ENCODE data around the gene EEA1. TPM values are rescaled to one million over a fixed set of nuclear protein-coding genes. Genes with fewer than 3 reads are reported as not detected.

The EEA1 gene
- total RNA-seq, 1 experiment from 2014 or later, result 14.9 TPM

- H2BK120ac ChIP-seq (ENCODE audit: low read depth, low read length, poor library complexity, severe bottlenecking), result no peak overlapping the region
- no peak overlapping the region for H3K56ac ChIP-seq (ENCODE audit: insufficient read length, low read depth, low read length)
- no peak overlapping the region for H3K14ac ChIP-seq (ENCODE audit: insufficient read depth, low read length)
- no peak overlapping the region for H2BK15ac ChIP-seq (ENCODE audit: low read depth, low read length)
- no peak overlapping the region for H3K4me2 ChIP-seq (ENCODE audit: insufficient read depth, insufficient read length, low read length)
- no CpG with 5 or more reads among the region's 4 CpGs for WGBS (ENCODE audit: extremely low coverage, insufficient read length, low lambda C conversion rate)
- H2BK20ac ChIP-seq (ENCODE audit: low read depth, low read length, poor library complexity, severe bottlenecking), result no peak overlapping the region
- no peak overlapping the region for H3K4me3 Mint-ChIP-seq
- no peak for DNase-seq
- H3K9ac ChIP-seq (ENCODE audit: extremely low read depth, insufficient read length, low read length), result no peak overlapping the region
- H3K27ac ChIP-seq (ENCODE audit: insufficient read length, low read depth, low read length), result no peak overlapping the region
- no peak overlapping the region for H2BK12ac ChIP-seq (ENCODE audit: insufficient read length, low read depth, low read length)
- H3K4ac ChIP-seq (ENCODE audit: low read depth, low read length), result no peak overlapping the region
- H2AFZ ChIP-seq (ENCODE audit: low read length), result no peak overlapping the region
- TF ChIP-seq CTCF (conservative IDR thresholded peaks at IDR 0.05), result no peak
- no peak overlapping the region for H4K91ac ChIP-seq (ENCODE audit: insufficient read length, low read depth, low read length)
- no peak overlapping the region for H2BK5ac ChIP-seq (ENCODE audit: insufficient read length, low read length)
- H3K36me3 Mint-ChIP-seq (ENCODE audit: insufficient read depth in 1 of 3, low read depth in 3 of 3), result no peaks in the 10 kb centered on the region
- H3K79me1 ChIP-seq (ENCODE audit: insufficient read depth, low read depth, low read length, poor library complexity, severe bottlenecking), result no peaks in the 10 kb centered on the region
- H3K9me3 Mint-ChIP-seq, result no peaks in the 10 kb centered on the region
- no peak overlapping the region for H4K8ac ChIP-seq (replicated peaks; ENCODE audit: insufficient read length, low read depth, low read length)
- no peak overlapping the region for H3K27ac Mint-ChIP-seq
- no peaks in the 10 kb centered on the region for H3K27me3 ChIP-seq (ENCODE audit: insufficient read depth, low read length)
- no peaks in the 10 kb centered on the region for H3K4me1 ChIP-seq (ENCODE audit: insufficient read depth, low read length)
- H3K23ac ChIP-seq (ENCODE audit: insufficient read length, low read depth, low read length), result no peak overlapping the region
- H4K20me1 ChIP-seq (ENCODE audit: control insufficient read depth, insufficient read depth, insufficient read length), result no peaks in the 10 kb centered on the region
- no peaks in the 10 kb centered on the region for H3K27me3 Mint-ChIP-seq (ENCODE audit: low read depth)
- H4K5ac ChIP-seq (ENCODE audit: insufficient read length, low read depth, low read length), result no peak overlapping the region
- H3K23me2 ChIP-seq (ENCODE audit: insufficient read length, low read depth, low read length, poor library complexity, severe bottlenecking), result no peaks in the 10 kb centered on the region
- no peak overlapping the region for H3K18ac ChIP-seq (ENCODE audit: insufficient read length, low read depth, low read length)
- no peaks in the 10 kb centered on the region for H3K9me3 ChIP-seq (ENCODE audit: control insufficient read depth, low read depth, low read length)
- peaks cover 9 to 17% of the 10 kb centered on the region in 2 experiments for H3K4me1 Mint-ChIP-seq
- no peaks in the 10 kb centered on the region for H3K79me2 ChIP-seq (ENCODE audit: insufficient read depth, low read length)
- H3T11ph ChIP-seq (ENCODE audit: low read length), result no peak overlapping the region
- H2AK5ac ChIP-seq (ENCODE audit: insufficient read length, low read length), result no peak overlapping the region
Observed at GRCh38 chr12:92769124-92769901, 159.8 kb downstream of the EEA1 start.

All from H9 (cell line).